UCSD-AML1 (cell line): ENCODE measurements around the gene CUX1.
"Not testable (repeated sequence)": the region's sequence is repeated elsewhere in the genome, so short reads cannot be mapped to it uniquely, and the experiment has no call there.

Experiments used
- DNase-seq: peaks from one replicate; lab custom pipeline; 2025; ENCODE audit not compliant: unreplicated experiment; lab: John Stamatoyannopoulos, UW

CUX1 gene

GRCh38 chr7:101853684-101854083, 36.3 kb downstream of the CUX1 start:
- DNase-seq: no peak

- DNase-seq: no peak
Measured at GRCh38 chr7:101854084-101854865, 36.8 kb downstream of the CUX1 start.

GRCh38 chr7:101856473-101857357, 39.3 kb downstream of the CUX1 start:
- DNase-seq: peak; percentile 86

- DNase-seq: no peak
Measured at GRCh38 chr7:101857358-101857811, 40.0 kb downstream of the CUX1 start.

- no peak for DNase-seq
Measured at GRCh38 chr7:101858437-101859385, 41.3 kb downstream of the CUX1 start.

GRCh38 chr7:101859411-101860106, 42.1 kb downstream of the CUX1 start:
- DNase-seq: no peak

GRCh38 chr7:101860316-101861217, 43.1 kb downstream of the CUX1 start:
- no peak for DNase-seq

- DNase-seq: no peak
Measured at GRCh38 chr7:101861218-101861775, 43.9 kb downstream of the CUX1 start.

- no peak for DNase-seq
Measured at GRCh38 chr7:101862280-101863220, 45.1 kb downstream of the CUX1 start.

GRCh38 chr7:101863598-101863997, 46.2 kb downstream of the CUX1 start:
- DNase-seq: no peak

GRCh38 chr7:101864039-101864438, 46.6 kb downstream of the CUX1 start:
- no peak for DNase-seq

- no peak for DNase-seq
Measured at GRCh38 chr7:101865031-101865430, 47.6 kb downstream of the CUX1 start.

GRCh38 chr7:101865455-101865854, 48.0 kb downstream of the CUX1 start:
- DNase-seq: no peak

- no peak for DNase-seq
Measured at GRCh38 chr7:101866328-101866727, 48.9 kb downstream of the CUX1 start.

GRCh38 chr7:101867265-101867664, 49.8 kb downstream of the CUX1 start:
- no peak for DNase-seq

GRCh38 chr7:101867681-101868080, 50.3 kb downstream of the CUX1 start:
- not testable (repeated sequence) for DNase-seq

GRCh38 chr7:101868191-101868950, 50.9 kb downstream of the CUX1 start:
- no peak for DNase-seq
